Ectodermal cell (in vitro differentiated cells): ENCODE results near the gene POLA2.
"Not testable (repeated sequence)": the region's sequence is repeated elsewhere in the genome, so short reads cannot be mapped to it uniquely, and the experiment has no call there.

Experiments used
- H3K27ac ChIP-seq: 2 replicates; pipeline ENCODE4 v1.7.0; 2013; ENCODE audit warnings: mild to moderate bottlenecking, low read depth, low read length; ENCODE audit not compliant: insufficient read depth, poor library complexity, severe bottlenecking
- H3K27me3 ChIP-seq: 2 replicates; pipeline ENCODE4 v1.7.0; 2013; ENCODE audit warnings: mild to moderate bottlenecking, low read length; ENCODE audit not compliant: insufficient read depth, control insufficient read depth, poor library complexity, severe bottlenecking
- H3K36me3 ChIP-seq: one replicate; pipeline ENCODE4 v1.7.0; 2013; ENCODE audit warnings: low read length; ENCODE audit not compliant: control insufficient read depth, insufficient read depth
- H3K4me1 ChIP-seq: one replicate; pipeline ENCODE4 v1.7.0; 2013; ENCODE audit warnings: low read length; ENCODE audit not compliant: control insufficient read depth, insufficient read depth
- H3K4me3 ChIP-seq: 2 replicates; pipeline ENCODE4 v1.7.0; 2013; ENCODE audit warnings: low read depth, low read length, control low read depth; ENCODE audit not compliant: insufficient read depth
- H3K9me3 ChIP-seq: 2 replicates; pipeline ENCODE4 v1.7.0; 2013; ENCODE audit warnings: mild to moderate bottlenecking, low read length, moderate library complexity; ENCODE audit not compliant: control insufficient read depth
- WGBS, 2 experiments: methylation state at CpG; one replicate each; pipeline ENCODE4 v1.1.7; 2013; ENCODE audit warnings: missing lambda C conversion rate in 2 of 2; 5-methylcytosine and 5-hydroxymethylcytosine counted together

POLA2 gene

DNA sequence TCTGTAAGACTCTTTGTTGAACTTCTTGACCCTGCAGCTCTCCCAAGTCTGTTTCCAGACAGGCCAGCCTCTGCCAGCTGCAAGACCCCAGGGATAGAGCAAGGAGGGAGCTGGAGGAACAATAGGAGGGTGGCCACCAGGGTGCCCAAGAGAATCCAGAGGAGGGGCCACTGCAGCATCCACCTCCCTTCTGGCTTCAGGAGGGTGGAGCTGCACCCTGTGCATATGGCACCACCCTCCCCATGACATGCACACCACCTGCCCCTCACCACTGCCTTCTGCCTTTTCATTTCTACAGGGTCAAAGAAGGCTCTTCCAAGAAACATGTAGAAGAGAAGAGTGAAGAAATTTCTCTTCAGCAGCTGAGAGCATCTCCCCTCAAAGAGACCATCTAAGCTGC lies 20.1 kb upstream of the POLA2 start:
- H3K36me3 ChIP-seq = no peaks in the 10 kb centered on the region
- H3K27ac ChIP-seq = no peak overlapping the region
- H3K4me1 ChIP-seq = peaks cover 2% of the 10 kb centered on the region
- no peaks in the 10 kb centered on the region for H3K27me3 ChIP-seq
- no peak overlapping the region for H3K4me3 ChIP-seq
- no peaks in the 10 kb centered on the region for H3K9me3 ChIP-seq

DNA sequence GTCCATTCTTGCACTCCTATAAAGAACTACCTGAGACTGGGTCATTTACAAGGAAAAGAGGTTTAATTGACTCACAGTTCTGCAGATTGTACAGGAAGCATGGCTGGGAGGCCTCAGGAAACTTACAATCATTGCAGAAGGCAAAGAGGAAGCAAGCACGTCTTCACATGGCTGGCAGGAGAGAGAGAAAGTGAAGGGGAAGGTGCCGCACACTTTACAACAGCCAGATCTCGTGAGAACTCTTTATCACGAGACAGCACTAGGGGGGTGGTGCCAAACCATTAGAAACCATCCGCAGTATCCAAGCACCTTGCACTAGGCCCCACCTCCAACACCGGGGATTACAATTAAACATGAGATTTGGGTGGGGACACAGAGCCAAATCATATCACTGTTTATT lies 19.4 kb upstream of the POLA2 start:
- 94% methylated on average over 6 of the region's 6 CpGs for WGBS, 2 experiments
- Histone ChIP-seq H3K36me3 (no peaks in the 10 kb centered on the region), H3K9me3 (no peaks in the 10 kb centered on the region), H3K4me1 (no peaks in the 10 kb centered on the region), H3K27me3 (no peaks in the 10 kb centered on the region), H3K4me3 (no peak overlapping the region), H3K27ac (no peak overlapping the region)

DNA sequence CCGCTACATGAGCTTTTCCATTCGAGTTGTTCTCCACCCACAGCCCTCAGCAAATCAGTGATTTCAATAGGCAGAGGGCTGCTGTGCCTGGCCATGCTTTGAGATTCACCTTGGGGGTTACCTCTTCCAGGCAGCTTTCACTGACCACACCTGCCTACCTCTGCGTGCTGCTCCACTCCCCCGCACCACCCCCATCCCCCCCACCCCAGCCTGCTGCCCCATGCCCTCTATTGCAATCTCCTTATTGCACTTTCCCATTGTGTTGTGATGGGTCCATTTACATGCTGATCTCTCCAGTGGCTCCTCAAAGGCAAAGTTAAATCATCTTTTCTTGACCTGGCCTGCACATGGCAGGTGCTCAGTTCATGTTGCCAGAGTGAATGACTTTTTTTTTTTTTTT lies 18.0 kb upstream of the POLA2 start:
- no peaks in the 10 kb centered on the region for H3K36me3 ChIP-seq
- H3K9me3 ChIP-seq = no peaks in the 10 kb centered on the region
- no peak overlapping the region for H3K4me3 ChIP-seq
- H3K4me1 ChIP-seq = no peaks in the 10 kb centered on the region
- H3K27ac ChIP-seq = no peak overlapping the region
- 38 to 43% methylated on average over 4 of the region's 4 CpGs for WGBS, 2 experiments
- no peaks in the 10 kb centered on the region for H3K27me3 ChIP-seq

DNA sequence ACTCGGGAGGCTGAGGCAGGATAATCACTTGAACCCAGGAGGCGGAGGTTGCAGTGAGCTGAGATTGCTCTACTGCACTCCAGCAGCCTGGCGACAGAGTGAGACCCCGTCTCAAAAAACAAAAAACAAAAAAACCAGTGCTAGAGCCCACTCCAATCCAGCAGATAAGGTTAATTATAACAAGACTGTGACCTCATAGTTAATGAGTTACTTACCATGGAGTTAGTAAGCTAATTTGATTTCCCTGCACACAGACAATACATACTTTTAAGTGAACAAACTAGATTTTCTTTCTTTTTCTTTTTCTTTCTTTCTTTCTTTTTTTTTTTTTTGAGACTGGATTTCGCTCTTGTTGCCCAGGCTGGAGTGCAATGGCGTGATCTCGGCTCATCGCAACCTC lies 16.7 kb upstream of the POLA2 start:
- H3K27me3 ChIP-seq, H3K9me3 ChIP-seq, H3K4me3 ChIP-seq, H3K27ac ChIP-seq, H3K36me3 ChIP-seq, H3K4me1 ChIP-seq: not testable (repeated sequence)
- WGBS, 2 experiments = 93% methylated on average over 4 to 5 of the region's 8 CpGs

DNA sequence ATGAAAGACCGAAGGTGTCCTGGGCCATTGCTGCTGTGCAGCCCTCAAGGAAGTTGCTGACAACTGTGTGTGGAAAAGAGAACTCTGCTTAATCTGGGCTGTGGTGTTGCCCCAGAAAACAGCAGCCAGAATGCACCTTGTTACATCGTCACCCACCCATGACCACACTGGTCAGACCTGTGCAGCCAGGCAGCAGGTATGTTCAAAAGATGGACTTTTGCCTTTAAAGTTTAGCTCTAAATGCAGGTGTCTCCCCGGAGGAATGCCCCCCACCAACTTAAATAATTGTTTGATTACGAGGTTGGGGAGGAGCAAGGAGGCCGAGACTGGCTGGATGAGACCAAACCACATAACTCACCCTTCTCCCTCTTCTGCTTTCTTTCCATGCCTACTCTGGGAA lies 15.3 kb upstream of the POLA2 start:
- Histone ChIP-seq H3K4me3 (no peak overlapping the region), H3K27me3 (no peaks in the 10 kb centered on the region), H3K4me1 (no peaks in the 10 kb centered on the region), H3K9me3 (no peaks in the 10 kb centered on the region), H3K36me3 (no peaks in the 10 kb centered on the region), H3K27ac (no peak overlapping the region)
- WGBS, 2 experiments = 85 to 88% methylated on average over 4 to 5 of the region's 5 CpGs

DNA sequence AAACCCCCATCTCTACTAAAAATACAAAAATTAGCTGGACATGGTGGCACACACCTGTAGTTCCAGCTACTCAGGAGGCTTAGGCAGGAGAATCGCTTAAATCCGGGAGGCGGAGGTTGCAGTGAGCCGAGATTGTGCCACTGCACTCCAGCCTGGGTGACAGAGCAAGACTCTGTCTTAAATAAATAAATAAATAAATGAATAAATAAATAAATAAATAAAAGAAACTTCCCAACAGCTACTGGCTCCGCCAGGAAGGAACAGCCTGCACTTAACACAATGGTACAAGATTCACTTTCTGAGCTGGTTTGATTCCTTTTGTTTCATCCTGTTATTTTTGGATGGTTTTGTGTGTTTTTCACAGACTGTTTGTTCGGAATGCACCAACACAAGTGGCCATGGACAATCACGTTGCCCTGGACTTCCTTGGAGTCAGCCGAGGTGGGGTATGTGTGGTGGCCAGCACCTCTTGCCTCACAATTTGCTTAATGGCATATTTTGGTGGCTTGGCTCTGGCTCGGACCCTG lies 13.5 kb upstream of the POLA2 start:
- not testable (repeated sequence) for H3K9me3 ChIP-seq, H3K27me3 ChIP-seq, H3K4me1 ChIP-seq, H3K27ac ChIP-seq, H3K36me3 ChIP-seq, H3K4me3 ChIP-seq
- 81 to 84% methylated on average over 9 of the region's 9 CpGs for WGBS, 2 experiments

DNA sequence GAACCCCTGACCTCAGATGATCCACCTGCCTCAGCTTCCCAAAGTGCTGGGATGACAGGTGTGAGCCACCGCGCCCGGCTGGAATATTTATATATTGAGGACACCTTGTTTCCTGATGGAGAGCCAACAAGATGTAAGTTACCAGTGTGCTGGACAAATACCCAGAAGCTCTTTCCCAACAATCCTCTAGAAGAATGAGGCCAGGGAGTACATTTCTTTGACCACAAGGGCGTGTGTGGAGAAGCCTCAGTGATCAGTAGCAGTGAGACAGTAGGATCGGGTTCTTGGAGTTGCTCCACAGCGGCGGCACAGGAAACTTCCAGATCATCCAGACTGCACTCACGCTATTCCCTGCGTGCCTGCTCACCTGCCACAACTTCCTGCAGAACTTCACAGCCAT lies 10.3 kb upstream of the POLA2 start:
- no peaks in the 10 kb centered on the region for H3K27me3 ChIP-seq
- 89 to 90% methylated on average over 9 of the region's 9 CpGs for WGBS, 2 experiments
- H3K27ac ChIP-seq = no peak overlapping the region
- H3K4me3 ChIP-seq = no peak overlapping the region
- H3K4me1 ChIP-seq = no peaks in the 10 kb centered on the region
- no peaks in the 10 kb centered on the region for H3K9me3 ChIP-seq
- H3K36me3 ChIP-seq = no peaks in the 10 kb centered on the region

DNA sequence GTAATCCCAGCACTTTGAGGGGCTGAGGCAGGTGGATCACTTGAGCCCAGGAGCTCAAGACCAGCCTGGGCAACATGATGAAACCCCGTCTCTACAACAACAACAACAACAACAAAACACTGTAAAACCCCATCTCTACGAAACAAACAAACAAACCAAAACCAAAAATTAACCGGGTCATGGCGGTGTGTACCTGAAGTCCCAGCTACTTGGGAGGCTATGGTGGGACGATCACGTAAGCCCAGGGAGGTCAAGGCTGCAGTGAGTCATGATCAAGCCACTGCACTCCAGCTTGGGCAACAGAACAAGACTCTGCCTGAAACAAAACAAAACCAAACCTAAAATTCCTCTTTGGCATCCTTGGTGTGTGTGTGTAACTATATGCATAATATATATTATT lies 7.0 kb upstream of the POLA2 start:
- Histone ChIP-seq H3K4me3 (no peak overlapping the region), H3K4me1 (no peaks in the 10 kb centered on the region), H3K9me3 (no peaks in the 10 kb centered on the region), H3K36me3 (no peaks in the 10 kb centered on the region), H3K27ac (no peak overlapping the region), H3K27me3 (no peaks in the 10 kb centered on the region)
- 88% methylated on average over 6 of the region's 6 CpGs for WGBS, 2 experiments

DNA sequence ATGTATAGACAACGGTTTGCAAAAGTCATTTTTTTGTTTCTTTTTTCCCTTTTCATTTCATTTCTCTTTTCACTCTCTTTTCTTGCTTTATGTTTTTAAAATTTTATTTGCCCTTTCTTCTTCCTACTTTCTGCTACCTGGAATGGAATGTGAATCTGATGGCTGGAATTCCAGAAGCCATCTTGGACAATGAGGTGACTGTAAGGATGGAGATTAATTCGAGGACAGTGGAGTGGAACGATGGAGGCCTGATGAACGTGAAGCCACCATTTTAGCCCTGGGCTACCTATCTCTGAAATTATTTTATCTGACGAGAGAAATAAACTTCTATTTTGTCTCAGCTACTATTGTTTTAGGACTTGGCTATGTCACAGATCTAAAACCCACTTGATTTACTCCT lies 2.8 kb upstream of the POLA2 start:
- Histone ChIP-seq H3K27ac (no peak overlapping the region), H3K27me3 (no peaks in the 10 kb centered on the region), H3K4me1 (no peaks in the 10 kb centered on the region), H3K9me3 (no peaks in the 10 kb centered on the region), H3K4me3 (no peak overlapping the region), H3K36me3 (no peaks in the 10 kb centered on the region)
- WGBS, 2 experiments = 87 to 91% methylated on average over 5 of the region's 5 CpGs

DNA sequence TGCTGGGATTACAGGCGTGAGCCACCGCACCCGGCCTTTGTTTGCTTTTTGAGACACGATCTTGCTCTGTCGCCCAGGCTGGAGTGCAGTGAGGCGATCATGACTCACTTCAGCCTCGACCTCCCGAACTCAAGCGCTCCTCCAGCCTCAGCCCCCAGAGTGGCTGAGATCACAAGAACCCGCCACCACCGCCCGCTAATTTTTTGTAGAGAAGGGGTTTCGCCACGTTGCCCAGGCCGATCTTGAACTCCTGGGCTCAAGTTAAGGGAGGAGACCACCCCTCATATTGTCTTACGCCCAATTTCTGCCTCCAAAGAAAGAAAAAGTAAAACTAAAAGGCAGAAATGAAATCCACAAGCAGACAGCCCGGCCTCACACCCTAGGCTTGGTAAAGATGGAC lies 1.5 kb upstream of the POLA2 start:
- Histone ChIP-seq H3K27ac (no peak overlapping the region), H3K9me3 (no peaks in the 10 kb centered on the region), H3K36me3 (peaks cover under 1% of the 10 kb centered on the region), H3K27me3 (no peaks in the 10 kb centered on the region), H3K4me3 (no peak overlapping the region), H3K4me1 (no peaks in the 10 kb centered on the region)
- WGBS, 2 experiments = 91 to 97% methylated on average over 17 of the region's 17 CpGs
